BLaER1 treated with 17β-estradiol and CSF1 and Interleukin-3, amounts not matched to agents 10 nM and 100 nM (cell line): ENCODE results near the gene C11orf24.
A peak's percentile ranks its signal among the peaks of the same experiment; 100 is the strongest.
"Not testable (repeated sequence)": the region's sequence is repeated elsewhere in the genome, so short reads cannot be mapped to it uniquely, and the experiment has no call there.

Experiments used
- H3K27ac ChIP-seq, 11 experiments: shearing (Covaris generic); formaldehyde crosslinking; 2 replicates each; pipeline ENCODE4 v1.8.1; 2022
- H3K27me3 ChIP-seq, 11 experiments: shearing (Covaris generic); formaldehyde crosslinking; 2 replicates each; pipeline ENCODE4 v1.8.1; 2022
- H3K36me3 ChIP-seq, 11 experiments: shearing (Covaris generic); formaldehyde crosslinking; 2 replicates each; pipeline ENCODE4 v1.8.1; 2022
- H3K4me1 ChIP-seq, 10 experiments: shearing (Covaris generic); formaldehyde crosslinking; 2 replicates each; pipeline ENCODE4 v1.8.1; 2022
- H3K4me2 ChIP-seq, 11 experiments: shearing (Covaris generic); formaldehyde crosslinking; 2 replicates each; pipeline ENCODE4 v1.8.1; 2022
- H3K4me3 ChIP-seq, 10 experiments: shearing (Covaris generic); formaldehyde crosslinking; 2 replicates each; pipeline ENCODE4 v1.8.1; 2022
- H3K9ac ChIP-seq, 11 experiments: shearing (Covaris generic); formaldehyde crosslinking; 2 replicates each; pipeline ENCODE4 v1.8.1; 2022
- H3K9me3 ChIP-seq, 11 experiments: shearing (Covaris generic); formaldehyde crosslinking; replicated peaks in 1 of 11; 2 replicates each; pipeline ENCODE4 v1.8.1; 2022
- H4K20me1 ChIP-seq, 11 experiments: shearing (Covaris generic); formaldehyde crosslinking; 2 replicates each; pipeline ENCODE4 v1.8.1; 2022
- Cebpa-rat ChIP-seq, 11 experiments: shearing (Covaris generic); IDR thresholded peaks; 2 replicates each; pipeline ENCODE4 v1.8.1; 2022

C11orf24 gene

GRCh38 chr11:68257477-68258362, 14.1 kb downstream of the C11orf24 start:
- Histone ChIP-seq H3K27me3 (no peaks in the 10 kb centered on the region), H3K27ac (no peak overlapping the region), H3K4me1 (peaks cover 0 to 58% (median 37%) of the 10 kb centered on the region in 10 experiments; a peak in 16 of 20 replicates), H3K9me3 (no peaks in the 10 kb centered on the region), H4K20me1 (peaks cover 0 to 26% (median 0%) of the 10 kb centered on the region in 11 experiments; a peak in 3 of 22 replicates), H3K4me2 (peak overlapping the region in 9 of 11 experiments; percentile 13 to 57 (median 37); a peak in 15 of 22 replicates), H3K36me3 (peaks cover 21 to 34% (median 27%) of the 10 kb centered on the region in 11 experiments), H3K4me3 (no peak overlapping the region), H3K9ac (peak overlapping the region in 3 of 11 experiments; percentile 0 to 27 (median 10); a peak in 1 of 22 replicates)
- TF ChIP-seq Cebpa-rat (IDR thresholded peaks at IDR 0.05) = no peak

- Histone ChIP-seq H3K27ac (0 out of 22 replicates have a peak overlapping the region, but pooled peaks of 1 of the 11 experiments have one; percentile 16), H4K20me1 (peaks cover 0 to 15% (median 0%) of the 10 kb centered on the region in 11 experiments; a peak in 3 of 22 replicates), H3K36me3 (peaks cover 7 to 20% (median 13%) of the 10 kb centered on the region in 11 experiments), H3K4me3 (no peak overlapping the region), H3K4me2 (peak overlapping the region in 7 of 11 experiments; percentile 22 to 53 (median 49); a peak in 9 of 22 replicates), H3K4me1 (peaks cover 0 to 58% (median 37%) of the 10 kb centered on the region in 10 experiments; a peak in 16 of 20 replicates), H3K9me3 (peaks cover 0 to 10% (median 6%) of the 10 kb centered on the region in 11 experiments; a peak in 10 of 22 replicates), H3K27me3 (no peaks in the 10 kb centered on the region), H3K9ac (peak overlapping the region in 5 of 11 experiments; percentile 3 to 48 (median 29); a peak in 4 of 22 replicates)
- TF ChIP-seq Cebpa-rat (IDR thresholded peaks at IDR 0.05) = no peak
Measured at GRCh38 chr11:68256331-68256741, 15.4 kb downstream of the C11orf24 start.

GRCh38 chr11:68255526-68255925, 16.2 kb downstream of the C11orf24 start:
- no peak for TF ChIP-seq Cebpa-rat (IDR thresholded peaks at IDR 0.05)
- Histone ChIP-seq H4K20me1 (peaks cover 0 to 8% (median 0%) of the 10 kb centered on the region in 11 experiments; a peak in 2 of 22 replicates), H3K4me3 (no peak overlapping the region), H3K27me3 (no peaks in the 10 kb centered on the region), H3K4me1 (peaks cover 0 to 58% (median 37%) of the 10 kb centered on the region in 10 experiments; a peak in 16 of 20 replicates), H3K4me2 (peak overlapping the region; percentile 2 to 53 (median 48); a peak in 18 of 22 replicates), H3K9me3 (peaks cover 2 to 18% (median 10%) of the 10 kb centered on the region in 11 experiments; a peak in 15 of 22 replicates), H3K27ac (peak overlapping the region in 1 of 11 experiments; percentile 23; a peak in 2 of 22 replicates), H3K36me3 (peaks cover 0 to 12% (median 5%) of the 10 kb centered on the region in 11 experiments; a peak in 18 of 22 replicates), H3K9ac (peak overlapping the region in 1 of 11 experiments; percentile 24; a peak in 1 of 22 replicates)

GRCh38 chr11:68254421-68254820, 17.4 kb downstream of the C11orf24 start:
- Histone ChIP-seq H3K4me3 (no peak overlapping the region), H3K4me2 (peak overlapping the region in 7 of 11 experiments; percentile 1 to 52 (median 24); a peak in 7 of 22 replicates), H3K36me3 (peaks cover 0 to 3% (median 0%) of the 10 kb centered on the region in 11 experiments; a peak in 2 of 22 replicates), H3K9me3 (peaks cover 13 to 29% (median 19%) of the 10 kb centered on the region in 11 experiments), H3K9ac (peak overlapping the region in 1 of 11 experiments; percentile 4; a peak in 1 of 22 replicates), H3K27me3 (no peaks in the 10 kb centered on the region), H3K27ac (no peak overlapping the region), H3K4me1 (peaks cover 0 to 56% (median 37%) of the 10 kb centered on the region in 10 experiments; a peak in 16 of 20 replicates), H4K20me1 (no peaks in the 10 kb centered on the region; a peak in 1 of 22 replicates)
- no peak for TF ChIP-seq Cebpa-rat (IDR thresholded peaks at IDR 0.05)

GRCh38 chr11:68251765-68252164, 20.0 kb downstream of the C11orf24 start:
- Histone ChIP-seq H3K4me1 (peaks cover 0 to 34% (median 27%) of the 10 kb centered on the region in 10 experiments; a peak in 16 of 20 replicates), H4K20me1 (no peaks in the 10 kb centered on the region), H3K4me3 (no peak overlapping the region), H3K4me2 (no peak overlapping the region), H3K9me3 (peaks cover 20 to 44% (median 28%) of the 10 kb centered on the region in 11 experiments), H3K27me3 (no peaks in the 10 kb centered on the region), H3K27ac (no peak overlapping the region), H3K36me3 (no peaks in the 10 kb centered on the region; a peak in 1 of 22 replicates), H3K9ac (no peak overlapping the region)
- no peak for TF ChIP-seq Cebpa-rat (IDR thresholded peaks at IDR 0.05)

GRCh38 chr11:68244912-68245311, 26.9 kb downstream of the C11orf24 start:
- H3K4me2 ChIP-seq, H3K27ac ChIP-seq, H3K36me3 ChIP-seq, H3K4me3 ChIP-seq, H3K27me3 ChIP-seq, H3K4me1 ChIP-seq, H3K9ac ChIP-seq, H4K20me1 ChIP-seq: not testable (repeated sequence)
- peaks cover 23 to 52% (median 31%) of the 10 kb centered on the region in 11 experiments for H3K9me3 ChIP-seq

DNA sequence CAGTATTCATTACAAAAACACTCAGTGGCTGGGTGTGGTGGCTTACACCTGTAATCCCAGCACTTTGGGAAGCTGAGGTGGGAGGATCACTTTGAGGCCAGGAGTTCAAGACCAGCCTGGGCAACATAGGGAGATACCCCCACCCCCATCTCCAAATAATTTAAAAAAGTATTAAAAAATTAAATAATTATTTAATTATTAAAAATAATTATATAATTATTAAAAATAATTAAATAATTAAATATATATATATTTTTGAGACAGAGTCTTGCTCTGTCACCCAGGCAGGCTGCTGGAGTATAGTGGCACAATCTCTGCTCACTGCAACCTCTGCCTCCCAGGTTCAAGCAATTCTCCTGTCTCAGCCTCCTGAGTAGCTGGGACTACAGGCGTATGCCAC, 27.9 kb downstream of the C11orf24 start:
- not testable (repeated sequence) for H3K27me3 ChIP-seq, H3K9ac ChIP-seq, H3K4me1 ChIP-seq, H4K20me1 ChIP-seq, H3K27ac ChIP-seq, H3K36me3 ChIP-seq, H3K4me2 ChIP-seq, H3K4me3 ChIP-seq
- peaks cover 12 to 41% (median 20%) of the 10 kb centered on the region in 11 experiments for H3K9me3 ChIP-seq

DNA sequence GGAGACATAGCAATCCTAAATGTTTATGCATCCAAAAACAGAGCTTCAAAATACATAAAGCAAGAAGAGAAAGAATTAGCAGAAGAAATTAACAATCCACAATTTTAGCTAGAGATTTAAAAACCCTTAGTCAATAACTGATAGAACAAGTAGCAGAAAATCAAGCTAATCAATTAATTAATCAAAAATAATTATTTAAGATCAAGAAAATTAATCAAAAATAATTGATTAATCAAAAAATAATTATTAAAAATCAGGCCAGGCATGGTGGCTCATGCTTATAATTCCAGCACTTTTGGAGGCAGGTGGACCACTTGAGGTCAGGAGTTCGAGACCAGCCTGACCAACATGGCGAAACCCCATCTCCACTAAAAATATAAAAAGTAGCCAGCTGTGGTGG, 29.2 kb downstream of the C11orf24 start:
- Histone ChIP-seq H3K4me1 (no peaks in the 10 kb centered on the region), H3K27me3 (no peaks in the 10 kb centered on the region), H4K20me1 (no peaks in the 10 kb centered on the region), H3K36me3 (0 out of 22 replicates have a peak, but pooled peaks cover 0 to 3% (median 0%) of the 10 kb centered on the region in 11 experiments), H3K4me2 (no peak overlapping the region), H3K4me3 (no peak overlapping the region), H3K27ac (no peak overlapping the region), H3K9me3 (peaks cover 11 to 32% (median 18%) of the 10 kb centered on the region in 11 experiments; a peak in 20 of 22 replicates), H3K9ac (no peak overlapping the region)
- TF ChIP-seq Cebpa-rat (IDR thresholded peaks at IDR 0.05) = no peak

GRCh38 chr11:68231621-68232020, 40.2 kb downstream of the C11orf24 start:
- no peak overlapping the region for H3K27ac ChIP-seq
- H3K36me3 ChIP-seq = no peaks in the 10 kb centered on the region
- H3K27me3 ChIP-seq = no peaks in the 10 kb centered on the region
- H3K4me3 ChIP-seq = no peak overlapping the region
- TF ChIP-seq Cebpa-rat (IDR thresholded peaks at IDR 0.05) = no peak
- no peaks in the 10 kb centered on the region for H4K20me1 ChIP-seq
- H3K4me1 ChIP-seq = no peaks in the 10 kb centered on the region
- H3K9ac ChIP-seq = no peak overlapping the region
- no peak overlapping the region for H3K4me2 ChIP-seq
- peaks cover 28 to 46% (median 37%) of the 10 kb centered on the region in 11 experiments for H3K9me3 ChIP-seq
